ENCODE data around the gene TRPC5OS.

DNA sequence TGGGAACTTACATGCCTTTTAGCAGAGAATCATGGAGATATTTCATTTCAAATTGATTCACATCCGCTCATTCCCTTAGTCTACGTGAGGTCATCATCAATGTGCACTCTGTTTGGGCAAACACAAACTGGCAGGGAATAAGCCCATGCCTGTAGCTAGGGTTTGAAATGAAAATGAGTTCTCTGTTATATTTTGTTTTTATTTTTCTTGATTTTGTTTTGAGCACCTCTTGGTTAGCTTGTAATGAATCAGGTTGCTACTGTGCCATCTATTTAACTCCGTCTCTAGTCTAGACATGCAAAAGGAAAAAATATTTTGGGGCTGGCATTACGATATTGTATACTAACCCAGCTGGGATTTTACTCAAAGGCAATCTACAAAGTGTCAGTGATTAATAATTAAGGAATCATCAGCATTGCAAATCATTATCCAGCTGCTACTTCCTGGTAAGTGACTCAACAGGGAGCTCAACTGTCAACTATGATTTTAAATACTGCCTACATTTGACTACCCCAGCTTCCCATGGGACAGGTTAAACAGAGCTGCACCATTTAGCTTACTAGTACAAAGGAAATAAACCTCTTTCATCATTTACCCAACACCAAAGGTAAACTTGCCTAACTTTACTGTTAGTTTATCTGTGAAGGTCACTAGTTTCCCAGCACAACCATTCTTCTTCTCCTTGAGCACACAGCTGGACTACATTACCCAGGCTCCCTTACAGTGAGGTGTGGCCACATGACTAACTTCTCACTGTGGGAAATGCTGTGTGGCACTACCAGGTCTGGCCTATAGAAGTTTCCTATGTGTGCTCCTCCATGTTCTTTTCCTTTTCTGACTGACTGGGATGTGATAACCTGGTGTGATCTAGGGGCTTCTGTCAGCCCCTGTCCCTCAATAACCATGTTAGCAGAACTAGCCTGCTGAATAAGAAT lies 21.2 kb upstream of the TRPC5OS start:
- TF ChIP-seq CTCF (IDR thresholded peaks at IDR 0.05) (no peak), POLR2A (IDR thresholded peaks at IDR 0.05) (no peak), EP300 (IDR thresholded peaks at IDR 0.05) (no peak)
